GM23338 (cell line): Measurements from ENCODE around the gene HCRT. TPM values are rescaled to one million over a fixed set of nuclear protein-coding genes. Genes with fewer than 3 reads are reported as not detected.

Source experiments
- ATAC-seq: fragments of 200-7000 bp; cut with Tn5 transposase; 3 replicates; pipeline ENCODE4 v1.9.1; 2020
- DNase-seq: peaks from one replicate; pipeline ENCODE4 v3.0.0-alpha.2; 2015; ENCODE audit warnings: low spot score
- H2AFZ ChIP-seq: fragments of 200-600 bp; sonication (generic); 2 replicates; pipeline ENCODE4 v1.8.0; 2016; ENCODE audit warnings: antibody characterized with exemption, mild to moderate bottlenecking, moderate library complexity
- H3F3A ChIP-seq: fragments of 200-600 bp; sonication (generic); replicated peaks from 2 replicates; pipeline ENCODE4 v1.8.0; 2017; ENCODE audit warnings: antibody characterized with exemption, mixed run types, low read depth
- H3K27ac ChIP-seq: fragments of 200-600 bp; sonication (generic); 2 replicates; pipeline ENCODE4 v1.6.1; 2016; ENCODE audit warnings: low read depth
- H3K27me3 ChIP-seq: fragments of 200-600 bp; sonication (generic); 2 replicates; pipeline ENCODE4 v1.8.0; 2016; ENCODE audit warnings: mild to moderate bottlenecking, mixed run types, moderate library complexity; ENCODE audit not compliant: insufficient read depth
- H3K36me3 ChIP-seq: fragments of 200-600 bp; sonication (generic); 2 replicates; pipeline ENCODE4 v1.8.0; 2016; ENCODE audit warnings: mild to moderate bottlenecking; ENCODE audit not compliant: insufficient read depth
- H3K4me1 ChIP-seq: fragments of 200-600 bp; sonication (generic); 2 replicates; pipeline ENCODE4 v1.8.0; 2016; ENCODE audit warnings: mild to moderate bottlenecking, moderate library complexity; ENCODE audit not compliant: insufficient read depth
- H3K4me2 ChIP-seq: fragments of 200-600 bp; sonication (generic); 2 replicates; pipeline ENCODE4 v1.7.1; 2017; ENCODE audit warnings: mixed run types
- H3K4me3 ChIP-seq: fragments of 200-600 bp; sonication (generic); 2 replicates; pipeline ENCODE4 v1.6.1; 2016; ENCODE audit warnings: mixed run types
- H3K79me2 ChIP-seq: fragments of 200-600 bp; sonication (generic); replicated peaks from 2 replicates; pipeline ENCODE4 v1.8.0; 2017; ENCODE audit warnings: mild to moderate bottlenecking; ENCODE audit not compliant: insufficient read depth
- H3K9me2 ChIP-seq: fragments of 200-600 bp; sonication (generic); 2 replicates; pipeline ENCODE4 v1.8.0; 2017; ENCODE audit not compliant: insufficient read depth
- H4K20me1 ChIP-seq: fragments of 200-600 bp; sonication (generic); replicated peaks from 2 replicates; pipeline ENCODE4 v1.8.0; 2017; ENCODE audit warnings: mild to moderate bottlenecking; ENCODE audit not compliant: insufficient read depth
- H3K27ac Mint-ChIP-seq: 2 replicates; pipeline ENCODE4 v1.8.0; 2020; ENCODE audit warnings: inconsistent platforms, mild to moderate bottlenecking, moderate library complexity, mixed read lengths
- H3K27me3 Mint-ChIP-seq: 3 replicates; pipeline ENCODE4 v1.8.0; 2022; ENCODE audit warnings: low read depth, mild to moderate bottlenecking, moderate library complexity, mixed read lengths, inconsistent platforms; ENCODE audit not compliant: insufficient read depth, poor library complexity
- H3K36me3 Mint-ChIP-seq: 3 replicates; pipeline ENCODE4 v1.8.0; 2021; ENCODE audit warnings: low read depth, mild to moderate bottlenecking, inconsistent platforms, moderate library complexity, mixed read lengths
- H3K4me1 Mint-ChIP-seq: 3 replicates; pipeline ENCODE4 v1.8.0; 2020; ENCODE audit warnings: mild to moderate bottlenecking, inconsistent platforms, mixed read lengths
- H3K4me3 Mint-ChIP-seq: 3 replicates; pipeline ENCODE4 v1.8.0; 2021; ENCODE audit warnings: moderate library complexity, mild to moderate bottlenecking, inconsistent platforms, mixed read lengths
- H3K9me3 Mint-ChIP-seq: 3 replicates; pipeline ENCODE4 v1.8.0; 2020; ENCODE audit warnings: moderate library complexity, mild to moderate bottlenecking, inconsistent platforms, mixed read lengths
- CREB1 ChIP-seq: fragments of 250-450 bp; sonication (Bioruptor Pico); IDR thresholded peaks from 2 replicates; pipeline ENCODE4 v1.5.0; 2020; ENCODE audit warnings: low read depth, mild to moderate bottlenecking, moderate library complexity
- EZH2 ChIP-seq: fragments of 200-600 bp; sonication (generic); IDR thresholded peaks from one replicate; pipeline ENCODE4 v1.8.0; 2017; ENCODE audit warnings: antibody characterized with exemption, mild to moderate bottlenecking, low read depth; ENCODE audit not compliant: unreplicated experiment
- EZH2phosphoT487 ChIP-seq: fragments of 200-600 bp; sonication (generic); IDR thresholded peaks from one replicate; pipeline ENCODE4 v1.8.1; 2018; ENCODE audit warnings: antibody characterized with exemption; ENCODE audit not compliant: unreplicated experiment
- JUNB ChIP-seq: IDR thresholded peaks from one replicate; pipeline ENCODE4 v1.6.1; 2016; ENCODE audit warnings: antibody characterized with exemption; ENCODE audit not compliant: unreplicated experiment
- NANOG ChIP-seq: IDR thresholded peaks from 2 replicates; pipeline ENCODE4 v1.6.1; 2016; ENCODE audit warnings: antibody characterized with exemption, borderline replicate concordance
- POLR2AphosphoS5 ChIP-seq: IDR thresholded peaks from 2 replicates; pipeline ENCODE4 v1.6.1; 2016; ENCODE audit warnings: antibody characterized with exemption, low read depth
- STAT1 ChIP-seq: IDR thresholded peaks from one replicate; pipeline ENCODE4 v1.6.1; 2016; ENCODE audit warnings: antibody characterized with exemption; ENCODE audit not compliant: unreplicated experiment
- ZNF114 ChIP-seq: fragments of 250-450 bp; sonication (Bioruptor Pico); IDR thresholded peaks from 2 replicates; pipeline ENCODE4 v1.5.0; 2020; ENCODE audit warnings: mild to moderate bottlenecking, moderate library complexity
- ZNF331 ChIP-seq: fragments of 250-450 bp; sonication (Bioruptor Pico); IDR thresholded peaks from 2 replicates; pipeline ENCODE4 v1.5.0; 2020; ENCODE audit warnings: low read depth, mild to moderate bottlenecking, moderate library complexity
- polyA plus RNA-seq: library from polyadenylated mRNA; unstranded; fragments of >200 nt; fragmentation: Nextera tagmentation; extraction: Ambion mirVana; gene quantifications from 2 replicates; pipeline ENCODE4 v1.2.1, GENCODE V29; 2016
- total RNA-seq: library from RNA; depleted of rRNA; stranded (reverse); fragments of >200 nt; shearing (Covaris generic); gene quantifications from 2 replicates; pipeline ENCODE4 v1.2.3, GENCODE V29; 2014
- TF ChIP-seq, protein P1 (sequence below): IDR thresholded peaks from one replicate; pipeline ENCODE4 v1.6.1; 2018; ENCODE audit warnings: antibody characterized with exemption; ENCODE audit not compliant: unreplicated experiment
- TF ChIP-seq, protein P2 (sequence below): fragments of 250-450 bp; sonication (Bioruptor Pico); IDR thresholded peaks from 2 replicates; pipeline ENCODE4 v1.5.0; 2020; ENCODE audit warnings: mild to moderate bottlenecking, moderate library complexity
- TF ChIP-seq, protein P3 (sequence below), 2 experiments: fragments of 200-600 bp in 1 of 2; sonication (generic) in 1 of 2; conservative IDR thresholded peaks; 2 replicates each; pipeline versions ENCODE4 v1.5.1 to v1.6.1; 2016 to 2017; ENCODE audit warnings: antibody characterized with exemption in 2 of 2, low read depth in 2 of 2, mild to moderate bottlenecking in 2 of 2, moderate library complexity in 1 of 2
- TF ChIP-seq, protein P4 (sequence below): IDR thresholded peaks from 2 replicates; pipeline ENCODE4 v1.6.1; 2016; ENCODE audit warnings: antibody characterized with exemption

The HCRT gene
- total and polyA plus RNA-seq, 2 experiments from 2014 or later: not detected

DNA sequence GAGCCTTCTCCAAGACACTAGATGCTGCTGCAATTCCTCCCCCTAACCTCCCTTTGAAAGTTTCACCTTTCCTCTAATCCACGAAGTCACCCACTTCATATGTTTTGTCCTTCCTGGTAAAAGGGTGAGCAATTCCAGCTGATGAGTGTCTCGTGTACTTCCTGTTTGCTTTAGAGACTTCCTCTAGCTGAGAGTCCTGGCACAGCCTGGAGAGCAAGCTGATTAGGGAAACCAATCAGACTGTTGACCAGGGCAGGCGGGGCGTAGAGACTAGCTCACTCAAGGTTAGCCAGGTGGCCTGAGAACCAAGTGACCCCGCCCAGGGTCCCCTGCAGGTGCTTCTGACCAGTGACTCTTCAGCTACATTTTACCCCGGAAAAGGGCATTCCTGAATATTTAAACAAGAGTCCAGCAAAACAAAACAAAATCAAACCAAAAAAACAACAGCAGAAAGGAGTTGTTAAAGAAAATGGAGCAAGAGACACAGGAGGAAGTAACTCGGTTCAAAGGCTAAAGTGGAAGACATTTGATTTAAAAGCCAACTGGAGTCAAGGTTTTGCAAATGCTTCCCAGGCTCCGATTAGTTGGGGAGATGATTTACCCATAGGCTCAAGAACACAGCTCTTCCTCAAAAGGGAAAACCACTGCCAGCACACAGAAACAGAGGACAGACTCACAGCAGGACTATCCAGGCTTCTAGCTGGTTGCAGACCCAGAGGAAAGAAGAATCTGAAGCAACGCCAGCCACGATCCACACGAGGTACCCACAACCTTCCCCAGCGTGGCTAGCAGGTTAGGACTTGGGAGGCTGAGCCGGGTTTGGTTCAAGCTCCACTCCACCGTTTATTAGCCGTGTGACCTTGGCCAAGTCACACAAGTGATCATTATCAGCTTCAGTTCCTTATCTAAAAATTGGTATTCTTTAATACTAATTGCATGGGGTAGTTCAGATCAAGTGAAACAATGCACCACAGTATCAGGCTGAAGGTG, 49.3 kb downstream of the HCRT start:
- Histone ChIP-seq H3K4me1 (peaks cover 10% of the 10 kb centered on the region), H2AFZ (no peak overlapping the region), H3K4me2 (no peak overlapping the region), H3F3A (0 out of 2 replicates have a peak, but pooled peaks cover 4% of the 10 kb centered on the region), H3K27me3 (no peaks in the 10 kb centered on the region), H3K27ac (peak overlapping the region; percentile 84), H3K36me3 (no peaks in the 10 kb centered on the region; the same call in 1 of the 2 replicates), H3K4me3 (no peak overlapping the region), H3K79me2 (peaks cover 83% of the 10 kb centered on the region), H3K9me2 (no peaks in the 10 kb centered on the region), H4K20me1 (peaks cover 16% of the 10 kb centered on the region)
- H3K4me1 Mint-ChIP-seq: peaks cover 27% of the 10 kb centered on the region
- TF ChIP-seq EZH2 (no peak), CREB1 (CRISPR knock-in tag) (no peak), EZH2phosphoT487 (no peak), ZNF331 (no peak), NANOG (no peak), STAT1 (no peak), POLR2AphosphoS5 (no peak), ZNF114 (CRISPR knock-in tag) (no peak), JUNB (no peak)
- TF ChIP-seq, protein P1, sequence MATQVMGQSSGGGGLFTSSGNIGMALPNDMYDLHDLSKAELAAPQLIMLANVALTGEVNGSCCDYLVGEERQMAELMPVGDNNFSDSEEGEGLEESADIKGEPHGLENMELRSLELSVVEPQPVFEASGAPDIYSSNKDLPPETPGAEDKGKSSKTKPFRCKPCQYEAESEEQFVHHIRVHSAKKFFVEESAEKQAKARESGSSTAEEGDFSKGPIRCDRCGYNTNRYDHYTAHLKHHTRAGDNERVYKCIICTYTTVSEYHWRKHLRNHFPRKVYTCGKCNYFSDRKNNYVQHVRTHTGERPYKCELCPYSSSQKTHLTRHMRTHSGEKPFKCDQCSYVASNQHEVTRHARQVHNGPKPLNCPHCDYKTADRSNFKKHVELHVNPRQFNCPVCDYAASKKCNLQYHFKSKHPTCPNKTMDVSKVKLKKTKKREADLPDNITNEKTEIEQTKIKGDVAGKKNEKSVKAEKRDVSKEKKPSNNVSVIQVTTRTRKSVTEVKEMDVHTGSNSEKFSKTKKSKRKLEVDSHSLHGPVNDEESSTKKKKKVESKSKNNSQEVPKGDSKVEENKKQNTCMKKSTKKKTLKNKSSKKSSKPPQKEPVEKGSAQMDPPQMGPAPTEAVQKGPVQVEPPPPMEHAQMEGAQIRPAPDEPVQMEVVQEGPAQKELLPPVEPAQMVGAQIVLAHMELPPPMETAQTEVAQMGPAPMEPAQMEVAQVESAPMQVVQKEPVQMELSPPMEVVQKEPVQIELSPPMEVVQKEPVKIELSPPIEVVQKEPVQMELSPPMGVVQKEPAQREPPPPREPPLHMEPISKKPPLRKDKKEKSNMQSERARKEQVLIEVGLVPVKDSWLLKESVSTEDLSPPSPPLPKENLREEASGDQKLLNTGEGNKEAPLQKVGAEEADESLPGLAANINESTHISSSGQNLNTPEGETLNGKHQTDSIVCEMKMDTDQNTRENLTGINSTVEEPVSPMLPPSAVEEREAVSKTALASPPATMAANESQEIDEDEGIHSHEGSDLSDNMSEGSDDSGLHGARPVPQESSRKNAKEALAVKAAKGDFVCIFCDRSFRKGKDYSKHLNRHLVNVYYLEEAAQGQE: no peak
- TF ChIP-seq, protein P2, sequence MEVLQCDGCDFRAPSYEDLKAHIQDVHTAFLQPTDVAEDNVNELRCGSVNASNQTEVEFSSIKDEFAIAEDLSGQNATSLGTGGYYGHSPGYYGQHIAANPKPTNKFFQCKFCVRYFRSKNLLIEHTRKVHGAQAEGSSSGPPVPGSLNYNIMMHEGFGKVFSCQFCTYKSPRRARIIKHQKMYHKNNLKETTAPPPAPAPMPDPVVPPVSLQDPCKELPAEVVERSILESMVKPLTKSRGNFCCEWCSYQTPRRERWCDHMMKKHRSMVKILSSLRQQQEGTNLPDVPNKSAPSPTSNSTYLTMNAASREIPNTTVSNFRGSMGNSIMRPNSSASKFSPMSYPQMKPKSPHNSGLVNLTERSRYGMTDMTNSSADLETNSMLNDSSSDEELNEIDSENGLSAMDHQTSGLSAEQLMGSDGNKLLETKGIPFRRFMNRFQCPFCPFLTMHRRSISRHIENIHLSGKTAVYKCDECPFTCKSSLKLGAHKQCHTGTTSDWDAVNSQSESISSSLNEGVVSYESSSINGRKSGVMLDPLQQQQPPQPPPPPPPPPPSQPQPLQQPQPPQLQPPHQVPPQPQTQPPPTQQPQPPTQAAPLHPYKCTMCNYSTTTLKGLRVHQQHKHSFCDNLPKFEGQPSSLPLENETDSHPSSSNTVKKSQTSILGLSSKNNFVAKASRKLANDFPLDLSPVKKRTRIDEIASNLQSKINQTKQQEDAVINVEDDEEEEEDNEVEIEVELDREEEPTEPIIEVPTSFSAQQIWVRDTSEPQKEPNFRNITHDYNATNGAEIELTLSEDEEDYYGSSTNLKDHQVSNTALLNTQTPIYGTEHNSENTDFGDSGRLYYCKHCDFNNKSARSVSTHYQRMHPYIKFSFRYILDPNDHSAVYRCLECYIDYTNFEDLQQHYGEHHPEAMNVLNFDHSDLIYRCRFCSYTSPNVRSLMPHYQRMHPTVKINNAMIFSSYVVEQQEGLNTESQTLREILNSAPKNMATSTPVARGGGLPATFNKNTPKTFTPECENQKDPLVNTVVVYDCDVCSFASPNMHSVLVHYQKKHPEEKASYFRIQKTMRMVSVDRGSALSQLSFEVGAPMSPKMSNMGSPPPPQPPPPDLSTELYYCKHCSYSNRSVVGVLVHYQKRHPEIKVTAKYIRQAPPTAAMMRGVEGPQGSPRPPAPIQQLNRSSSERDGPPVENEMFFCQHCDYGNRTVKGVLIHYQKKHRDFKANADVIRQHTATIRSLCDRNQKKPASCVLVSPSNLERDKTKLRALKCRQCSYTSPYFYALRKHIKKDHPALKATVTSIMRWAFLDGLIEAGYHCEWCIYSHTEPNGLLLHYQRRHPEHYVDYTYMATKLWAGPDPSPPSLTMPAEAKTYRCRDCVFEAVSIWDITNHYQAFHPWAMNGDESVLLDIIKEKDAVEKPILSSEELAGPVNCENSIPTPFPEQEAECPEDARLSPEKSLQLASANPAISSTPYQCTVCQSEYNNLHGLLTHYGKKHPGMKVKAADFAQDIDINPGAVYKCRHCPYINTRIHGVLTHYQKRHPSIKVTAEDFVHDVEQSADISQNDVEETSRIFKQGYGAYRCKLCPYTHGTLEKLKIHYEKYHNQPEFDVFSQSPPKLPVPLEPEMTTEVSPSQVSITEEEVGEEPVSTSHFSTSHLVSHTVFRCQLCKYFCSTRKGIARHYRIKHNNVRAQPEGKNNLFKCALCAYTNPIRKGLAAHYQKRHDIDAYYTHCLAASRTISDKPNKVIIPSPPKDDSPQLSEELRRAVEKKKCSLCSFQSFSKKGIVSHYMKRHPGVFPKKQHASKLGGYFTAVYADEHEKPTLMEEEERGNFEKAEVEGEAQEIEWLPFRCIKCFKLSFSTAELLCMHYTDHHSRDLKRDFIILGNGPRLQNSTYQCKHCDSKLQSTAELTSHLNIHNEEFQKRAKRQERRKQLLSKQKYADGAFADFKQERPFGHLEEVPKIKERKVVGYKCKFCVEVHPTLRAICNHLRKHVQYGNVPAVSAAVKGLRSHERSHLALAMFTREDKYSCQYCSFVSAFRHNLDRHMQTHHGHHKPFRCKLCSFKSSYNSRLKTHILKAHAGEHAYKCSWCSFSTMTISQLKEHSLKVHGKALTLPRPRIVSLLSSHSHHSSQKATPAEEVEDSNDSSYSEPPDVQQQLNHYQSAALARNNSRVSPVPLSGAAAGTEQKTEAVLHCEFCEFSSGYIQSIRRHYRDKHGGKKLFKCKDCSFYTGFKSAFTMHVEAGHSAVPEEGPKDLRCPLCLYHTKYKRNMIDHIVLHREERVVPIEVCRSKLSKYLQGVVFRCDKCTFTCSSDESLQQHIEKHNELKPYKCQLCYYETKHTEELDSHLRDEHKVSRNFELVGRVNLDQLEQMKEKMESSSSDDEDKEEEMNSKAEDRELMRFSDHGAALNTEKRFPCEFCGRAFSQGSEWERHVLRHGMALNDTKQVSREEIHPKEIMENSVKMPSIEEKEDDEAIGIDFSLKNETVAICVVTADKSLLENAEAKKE (CRISPR knock-in tag): no peak
- TF ChIP-seq, protein P3, sequence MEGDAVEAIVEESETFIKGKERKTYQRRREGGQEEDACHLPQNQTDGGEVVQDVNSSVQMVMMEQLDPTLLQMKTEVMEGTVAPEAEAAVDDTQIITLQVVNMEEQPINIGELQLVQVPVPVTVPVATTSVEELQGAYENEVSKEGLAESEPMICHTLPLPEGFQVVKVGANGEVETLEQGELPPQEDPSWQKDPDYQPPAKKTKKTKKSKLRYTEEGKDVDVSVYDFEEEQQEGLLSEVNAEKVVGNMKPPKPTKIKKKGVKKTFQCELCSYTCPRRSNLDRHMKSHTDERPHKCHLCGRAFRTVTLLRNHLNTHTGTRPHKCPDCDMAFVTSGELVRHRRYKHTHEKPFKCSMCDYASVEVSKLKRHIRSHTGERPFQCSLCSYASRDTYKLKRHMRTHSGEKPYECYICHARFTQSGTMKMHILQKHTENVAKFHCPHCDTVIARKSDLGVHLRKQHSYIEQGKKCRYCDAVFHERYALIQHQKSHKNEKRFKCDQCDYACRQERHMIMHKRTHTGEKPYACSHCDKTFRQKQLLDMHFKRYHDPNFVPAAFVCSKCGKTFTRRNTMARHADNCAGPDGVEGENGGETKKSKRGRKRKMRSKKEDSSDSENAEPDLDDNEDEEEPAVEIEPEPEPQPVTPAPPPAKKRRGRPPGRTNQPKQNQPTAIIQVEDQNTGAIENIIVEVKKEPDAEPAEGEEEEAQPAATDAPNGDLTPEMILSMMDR (conservative IDR thresholded peaks at IDR 0.05; ENCODE audit: low read depth in 2 of 2): no peak
- TF ChIP-seq, protein P4, sequence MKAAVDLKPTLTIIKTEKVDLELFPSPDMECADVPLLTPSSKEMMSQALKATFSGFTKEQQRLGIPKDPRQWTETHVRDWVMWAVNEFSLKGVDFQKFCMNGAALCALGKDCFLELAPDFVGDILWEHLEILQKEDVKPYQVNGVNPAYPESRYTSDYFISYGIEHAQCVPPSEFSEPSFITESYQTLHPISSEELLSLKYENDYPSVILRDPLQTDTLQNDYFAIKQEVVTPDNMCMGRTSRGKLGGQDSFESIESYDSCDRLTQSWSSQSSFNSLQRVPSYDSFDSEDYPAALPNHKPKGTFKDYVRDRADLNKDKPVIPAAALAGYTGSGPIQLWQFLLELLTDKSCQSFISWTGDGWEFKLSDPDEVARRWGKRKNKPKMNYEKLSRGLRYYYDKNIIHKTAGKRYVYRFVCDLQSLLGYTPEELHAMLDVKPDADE: no peak
- H3K36me3 Mint-ChIP-seq: peaks cover 1% of the 10 kb centered on the region
- H3K27ac Mint-ChIP-seq: peak overlapping the region; percentile 87
- DNase-seq: peak; percentile 43
- H3K9me3 Mint-ChIP-seq: no peaks in the 10 kb centered on the region
- H3K27me3 Mint-ChIP-seq: peaks cover 6% of the 10 kb centered on the region
- H3K4me3 Mint-ChIP-seq: no peak overlapping the region
- peak; percentile 40 for ATAC-seq
